MM.1S (cell line): Measurements from ENCODE around the gene ITCH.

Experiments used
- CTCF ChIP-seq: fragments of 300-600 bp; sonication (generic); IDR thresholded peaks from 2 replicates; pipeline ENCODE4 v1.5.1; 2016; ENCODE audit warnings: antibody characterized with exemption, low read length, mixed read lengths
- EZH2 ChIP-seq: fragments of 300-600 bp; sonication (generic); optimal IDR thresholded peaks from 2 replicates; pipeline ENCODE3; 2017; ENCODE audit warnings: low read depth, mild to moderate bottlenecking, antibody characterized with exemption, low read length, mixed read lengths
- EZH2phosphoT487 ChIP-seq: fragments of 300-600 bp; sonication (generic); IDR thresholded peaks from 2 replicates; pipeline ENCODE4 v1.6.1; 2018; ENCODE audit warnings: antibody characterized with exemption, low read length

DNA sequence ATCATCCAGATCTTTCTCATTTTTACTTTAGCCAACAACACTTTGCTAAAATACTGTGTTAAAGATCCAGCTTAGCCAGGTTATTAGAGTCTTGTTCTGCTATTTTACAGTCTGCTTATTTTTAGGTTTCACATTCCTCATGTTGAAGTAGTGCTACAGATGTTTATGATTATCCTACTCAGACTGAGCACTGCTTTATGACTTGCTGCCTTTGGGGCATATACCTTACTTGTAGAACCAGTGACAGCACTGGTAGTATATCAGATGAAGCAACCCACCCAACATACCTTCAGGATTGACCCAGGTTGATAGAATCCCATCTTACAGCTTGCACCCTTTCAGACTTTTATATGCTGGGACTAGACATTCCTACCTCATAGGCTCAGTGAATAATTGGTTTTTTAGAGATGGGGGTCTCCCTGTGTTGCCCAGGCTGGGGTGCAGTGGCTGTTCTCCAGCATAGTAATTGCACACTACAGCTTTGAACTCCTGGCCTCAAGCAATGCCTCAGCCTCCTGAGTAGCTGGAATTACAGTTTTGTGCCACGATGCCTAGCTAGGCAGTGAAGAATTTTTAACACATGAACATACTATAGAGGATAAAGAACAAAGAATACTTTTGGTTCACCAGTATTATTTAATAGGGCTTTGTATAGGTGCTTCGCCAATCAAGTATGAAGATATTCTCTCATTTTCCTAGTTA, 89.4 kb downstream of the ITCH start:
- TF ChIP-seq CTCF (no peak), EZH2 (no peak), EZH2phosphoT487 (no peak)
